Measurements from ENCODE around the gene G6PC3. TPM values are rescaled to one million over a fixed set of nuclear protein-coding genes. Genes with fewer than 3 reads are reported as not detected.
A peak's percentile ranks its signal among the peaks of the same experiment; 100 is the strongest.

Gene G6PC3
- polyA plus RNA-seq, 1 of the 3 experiments (the other 2 are of a cell fraction), result 166 TPM

DNA sequence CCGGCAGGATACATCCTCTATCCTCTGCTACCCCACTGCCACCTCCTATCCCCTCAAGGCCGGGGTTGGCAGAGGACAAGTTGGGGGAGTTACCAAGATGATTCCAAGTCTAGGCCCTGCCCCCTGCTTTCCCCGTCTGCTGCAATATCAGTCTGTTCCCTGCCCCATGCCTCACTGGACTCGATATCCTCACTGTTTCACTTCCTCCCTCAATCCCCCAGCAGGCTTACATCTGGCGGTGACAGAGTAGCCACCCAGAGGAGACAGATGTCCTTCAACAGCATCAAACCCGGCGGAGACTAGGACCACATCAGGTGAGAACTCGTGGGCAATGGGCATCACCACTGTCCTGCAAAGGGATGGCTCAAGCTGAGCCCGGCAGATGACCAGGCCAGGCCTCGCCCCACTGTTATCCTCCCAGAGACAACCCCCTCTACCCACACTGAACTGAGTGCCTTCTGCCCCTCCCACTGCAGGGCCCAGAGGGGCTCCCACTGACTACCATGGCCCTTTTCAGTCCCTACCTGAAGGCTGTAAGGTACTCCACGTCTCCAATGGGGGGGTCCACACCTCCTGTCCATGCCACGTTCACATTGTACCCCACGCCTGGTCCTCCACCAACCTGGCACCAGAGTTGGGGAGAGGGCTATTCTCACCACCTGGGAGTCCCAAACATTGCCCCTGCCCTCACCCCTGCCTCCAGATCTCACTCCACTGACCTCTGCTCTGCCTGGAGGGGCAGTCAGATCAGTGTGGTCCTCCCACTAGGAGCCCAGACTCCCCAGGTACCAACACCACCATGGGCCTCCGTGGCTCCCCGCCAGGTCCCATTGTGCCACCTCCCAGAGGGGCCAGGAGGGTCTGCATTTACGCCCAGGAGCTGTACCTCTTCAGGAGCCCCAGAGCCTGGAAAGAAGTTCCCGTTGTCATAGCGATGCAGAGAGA, 9.6 kb downstream of the G6PC3 start:
- Histone ChIP-seq H3K4me2 (no peak overlapping the region), H3K9me3 (no peaks in the 10 kb centered on the region), H3K27ac (ENCODE audit: low read depth in 2 of 2, low read length in 1 of 2) (no peak overlapping the region), H3K4me1 (ENCODE audit: control insufficient read depth in 1 of 2, insufficient read depth in 2 of 2, low read depth in 1 of 2, low read length in 1 of 2) (no peaks in the 10 kb centered on the region; a peak in 1 of 4 replicates), H3K36me3 (replicated peaks in 1 of 2; ENCODE audit: control insufficient read depth in 1 of 2, insufficient read depth in 2 of 2, low read length in 1 of 2) (peaks cover 17 to 49% of the 10 kb centered on the region in 2 experiments), H3K9me2 (no peaks in the 10 kb centered on the region), H2AFZ (ENCODE audit: low read depth) (no peak overlapping the region), H3K4me3 (ENCODE audit: low read depth in 2 of 2, low read length in 1 of 2) (no peak overlapping the region), H3F3A (replicated peaks; ENCODE audit: insufficient read depth) (peaks cover 5% of the 10 kb centered on the region), H3K79me2 (ENCODE audit: insufficient read depth) (no peaks in the 10 kb centered on the region), H3K9ac (no peak overlapping the region), H4K20me1 (ENCODE audit: insufficient read depth) (no peaks in the 10 kb centered on the region), H3K27me3 (ENCODE audit: insufficient read depth) (no peaks in the 10 kb centered on the region)
- peak; percentile 16 for DNase-seq
- WGBS (ENCODE audit: low lambda C conversion rate), result 88% methylated on average over 15 of the region's 18 CpGs
- TF ChIP-seq JUND (IDR thresholded peaks at IDR 0.05), result no peak
- TF ChIP-seq CHD2 (IDR thresholded peaks at IDR 0.05; ENCODE audit: low read length, partially characterized antibody), result no peak
- TF ChIP-seq YY1 (IDR thresholded peaks at IDR 0.05; ENCODE audit: low read depth), result no peak
- TF ChIP-seq SIN3A (IDR thresholded peaks at IDR 0.05; ENCODE audit: borderline replicate concordance, low read depth, low read length), result no peak
- TF ChIP-seq ELF1 (IDR thresholded peaks at IDR 0.05), result no peak
- ChIA-PET CTCF (interaction anchor here (0.7 to 0.8 kb wide), 2 partner anchors 16 to 35 kb away, joined by 3 to 6 read pairs; no protein-coding TSS in a partner anchor), POLR2A (interaction anchor here (0.6 kb wide), 2 partner anchors 881 to 1057 kb away, joined by 3 to 4 read pairs; no protein-coding TSS in a partner anchor)

- Histone ChIP-seq H3K4me1 (ENCODE audit: control insufficient read depth in 1 of 2, insufficient read depth in 2 of 2, low read depth in 1 of 2, low read length in 1 of 2) (peaks cover 4 to 8% of the 10 kb centered on the region in 2 experiments; a peak in 3 of 4 replicates), H2AFZ (ENCODE audit: low read depth) (no peak overlapping the region), H3K36me3 (replicated peaks in 1 of 2; ENCODE audit: control insufficient read depth in 1 of 2, insufficient read depth in 2 of 2, low read length in 1 of 2) (peaks cover 12 to 34% of the 10 kb centered on the region in 2 experiments), H3K79me2 (ENCODE audit: insufficient read depth) (no peaks in the 10 kb centered on the region), H3K9ac (no peak overlapping the region), H3F3A (replicated peaks; ENCODE audit: insufficient read depth) (peaks cover 10% of the 10 kb centered on the region), H3K27me3 (ENCODE audit: insufficient read depth) (no peaks in the 10 kb centered on the region), H3K9me3 (no peaks in the 10 kb centered on the region), H3K9me2 (no peaks in the 10 kb centered on the region), H3K27ac (ENCODE audit: low read depth in 2 of 2, low read length in 1 of 2) (peak overlapping the region in 1 of 2 experiments; percentile 18; a peak in 1 of 4 replicates), H3K4me2 (no peak overlapping the region), H3K4me3 (ENCODE audit: low read depth in 2 of 2, low read length in 1 of 2) (no peak overlapping the region), H4K20me1 (ENCODE audit: insufficient read depth) (no peaks in the 10 kb centered on the region)
- ChIA-PET POLR2A (no interaction called here), CTCF (interaction anchor here (1.2 to 1.4 kb wide), 2 partner anchors 34 to 87 kb away, joined by 3 read pairs; no protein-coding TSS in a partner anchor)
- DNase-seq, result no peak
- 97% methylated on average over 3 of the region's 3 CpGs for WGBS (ENCODE audit: low lambda C conversion rate)
- TF ChIP-seq EZH2phosphoT487 (IDR thresholded peaks at IDR 0.05; ENCODE audit: borderline replicate concordance, low read depth), result no peak
- TF ChIP-seq SIN3A (IDR thresholded peaks at IDR 0.05; ENCODE audit: borderline replicate concordance, low read depth, low read length), result no peak
- TF ChIP-seq JUND (IDR thresholded peaks at IDR 0.05), result no peak
- no peak for TF ChIP-seq POLR2AphosphoS5 (IDR thresholded peaks at IDR 0.05; ENCODE audit: low read depth, low read length)
- TF ChIP-seq YY1 (IDR thresholded peaks at IDR 0.05; ENCODE audit: low read depth), result no peak
- TF ChIP-seq TEAD4 (IDR thresholded peaks at IDR 0.05; ENCODE audit: borderline replicate concordance, insufficient read depth), result no peak
- no peak for TF ChIP-seq FOXJ3 (CRISPR knock-in tag; IDR thresholded peaks at IDR 0.05)
- TF ChIP-seq, protein P1, sequence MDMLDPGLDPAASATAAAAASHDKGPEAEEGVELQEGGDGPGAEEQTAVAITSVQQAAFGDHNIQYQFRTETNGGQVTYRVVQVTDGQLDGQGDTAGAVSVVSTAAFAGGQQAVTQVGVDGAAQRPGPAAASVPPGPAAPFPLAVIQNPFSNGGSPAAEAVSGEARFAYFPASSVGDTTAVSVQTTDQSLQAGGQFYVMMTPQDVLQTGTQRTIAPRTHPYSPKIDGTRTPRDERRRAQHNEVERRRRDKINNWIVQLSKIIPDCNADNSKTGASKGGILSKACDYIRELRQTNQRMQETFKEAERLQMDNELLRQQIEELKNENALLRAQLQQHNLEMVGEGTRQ (IDR thresholded peaks at IDR 0.05; ENCODE audit: borderline replicate concordance, low read depth, low read length), result no peak
- TF ChIP-seq RAD21 (IDR thresholded peaks at IDR 0.05; ENCODE audit: low read length), result no peak
- TF ChIP-seq ELF1 (IDR thresholded peaks at IDR 0.05), result no peak
- TF ChIP-seq REST (IDR thresholded peaks at IDR 0.05; ENCODE audit: low read depth, low read length), result no peak
- TF ChIP-seq EP300 (IDR thresholded peaks at IDR 0.05; ENCODE audit: borderline replicate concordance in 1 of 2, low read depth in 1 of 2, low read length in 1 of 2), result no peak
- no peak for TF ChIP-seq NFIC (IDR thresholded peaks at IDR 0.05; ENCODE audit: borderline replicate concordance)
- no peak for TF ChIP-seq MXI1 (IDR thresholded peaks at IDR 0.05; ENCODE audit: low read depth, low read length)
- TF ChIP-seq RFX5 (IDR thresholded peaks at IDR 0.05; ENCODE audit: low read length), result no peak
- TF ChIP-seq, protein P2, sequence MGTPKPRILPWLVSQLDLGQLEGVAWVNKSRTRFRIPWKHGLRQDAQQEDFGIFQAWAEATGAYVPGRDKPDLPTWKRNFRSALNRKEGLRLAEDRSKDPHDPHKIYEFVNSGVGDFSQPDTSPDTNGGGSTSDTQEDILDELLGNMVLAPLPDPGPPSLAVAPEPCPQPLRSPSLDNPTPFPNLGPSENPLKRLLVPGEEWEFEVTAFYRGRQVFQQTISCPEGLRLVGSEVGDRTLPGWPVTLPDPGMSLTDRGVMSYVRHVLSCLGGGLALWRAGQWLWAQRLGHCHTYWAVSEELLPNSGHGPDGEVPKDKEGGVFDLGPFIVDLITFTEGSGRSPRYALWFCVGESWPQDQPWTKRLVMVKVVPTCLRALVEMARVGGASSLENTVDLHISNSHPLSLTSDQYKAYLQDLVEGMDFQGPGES (IDR thresholded peaks at IDR 0.05; ENCODE audit: low read depth, low read length), result no peak
- TF ChIP-seq, protein P3, sequence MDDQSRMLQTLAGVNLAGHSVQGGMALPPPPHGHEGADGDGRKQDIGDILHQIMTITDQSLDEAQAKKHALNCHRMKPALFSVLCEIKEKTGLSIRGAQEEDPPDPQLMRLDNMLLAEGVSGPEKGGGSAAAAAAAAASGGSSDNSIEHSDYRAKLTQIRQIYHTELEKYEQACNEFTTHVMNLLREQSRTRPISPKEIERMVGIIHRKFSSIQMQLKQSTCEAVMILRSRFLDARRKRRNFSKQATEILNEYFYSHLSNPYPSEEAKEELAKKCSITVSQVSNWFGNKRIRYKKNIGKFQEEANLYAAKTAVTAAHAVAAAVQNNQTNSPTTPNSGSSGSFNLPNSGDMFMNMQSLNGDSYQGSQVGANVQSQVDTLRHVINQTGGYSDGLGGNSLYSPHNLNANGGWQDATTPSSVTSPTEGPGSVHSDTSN (IDR thresholded peaks at IDR 0.05), result no peak
These were observed 11.1 kb downstream of the G6PC3 start for GRCh38 chr17:44081681-44082080.
